Mesenchymal stem cell (in vitro differentiated cells and primary cell): ENCODE data around the gene NFATC2.
"Not testable (repeated sequence)": the region's sequence is repeated elsewhere in the genome, so short reads cannot be mapped to it uniquely, and the experiment has no call there.

Experiments used
- DNase-seq: peaks from one replicate; pipeline ENCODE4 v3.0.0-alpha.2; 2013
- H2AFZ ChIP-seq: one replicate; pipeline ENCODE4 v1.6.1; 2013; ENCODE audit warnings: low read depth, mild to moderate bottlenecking, control low read depth, inconsistent platforms, low read length, moderate library complexity
- H2AK5ac ChIP-seq: 2 replicates; pipeline ENCODE4 v1.6.1; 2013; ENCODE audit warnings: low read length, moderate library complexity, mild to moderate bottlenecking, inconsistent platforms; ENCODE audit not compliant: severe bottlenecking
- H2BK120ac ChIP-seq: one replicate; pipeline ENCODE4 v1.6.1; 2013; ENCODE audit warnings: low read depth, mild to moderate bottlenecking, inconsistent platforms, low read length, moderate library complexity
- H2BK12ac ChIP-seq, 2 experiments: one replicate each; pipeline ENCODE4 v1.6.1; 2013; ENCODE audit warnings: inconsistent platforms in 2 of 2, low read length in 2 of 2, mild to moderate bottlenecking in 2 of 2, moderate library complexity in 2 of 2, control low read depth in 1 of 2
- H2BK15ac ChIP-seq: one replicate; pipeline ENCODE4 v1.6.1; 2013; ENCODE audit warnings: mild to moderate bottlenecking, low read depth, inconsistent platforms; ENCODE audit not compliant: poor library complexity, severe bottlenecking
- H2BK5ac ChIP-seq: 2 replicates; pipeline ENCODE4 v1.6.1; 2013; ENCODE audit warnings: low read depth, mild to moderate bottlenecking, low read length, control low read depth, inconsistent platforms; ENCODE audit not compliant: poor library complexity, severe bottlenecking
- H3K14ac ChIP-seq, 2 experiments: one replicate each; pipeline ENCODE4 v1.6.1; 2013; ENCODE audit warnings: inconsistent platforms in 2 of 2, low read length in 2 of 2, control low read depth in 1 of 2, mild to moderate bottlenecking in 1 of 2, moderate library complexity in 1 of 2
- H3K18ac ChIP-seq, 2 experiments: one replicate each; pipeline ENCODE4 v1.6.1; 2013; ENCODE audit warnings: inconsistent platforms in 2 of 2, low read length in 2 of 2, control low read depth in 1 of 2, low read depth in 1 of 2, mild to moderate bottlenecking in 1 of 2
- H3K23ac ChIP-seq, 2 experiments: one replicate each; pipeline ENCODE4 v1.6.1; 2013; ENCODE audit warnings: inconsistent platforms in 2 of 2, low read length in 2 of 2, mild to moderate bottlenecking in 2 of 2, moderate library complexity in 2 of 2, control low read depth in 1 of 2
- H3K27ac ChIP-seq: 2 replicates; pipeline ENCODE4 v1.5.1; 2013; ENCODE audit warnings: mild to moderate bottlenecking, moderate library complexity, low read length, control low read depth, inconsistent platforms; ENCODE audit not compliant: poor library complexity, severe bottlenecking
- H3K27me3 ChIP-seq, 2 experiments: 2 replicates each; pipeline versions ENCODE4 v1.6.1 to v1.7.0; 2013; ENCODE audit warnings: low read length in 2 of 2, mild to moderate bottlenecking in 2 of 2, moderate library complexity in 2 of 2, control low read depth in 1 of 2, inconsistent platforms in 1 of 2; ENCODE audit not compliant: control insufficient read depth in 1 of 2, insufficient read depth in 1 of 2
- H3K36me3 ChIP-seq, 2 experiments: 2 replicates each; pipeline versions ENCODE4 v1.6.1 to v1.7.0; 2013; ENCODE audit warnings: low read length in 2 of 2, control low read depth in 1 of 2, inconsistent platforms in 1 of 2, low read depth in 1 of 2, mild to moderate bottlenecking in 1 of 2; ENCODE audit not compliant: insufficient read depth in 2 of 2, control insufficient read depth in 1 of 2
- H3K4ac ChIP-seq, 2 experiments: one replicate each; pipeline ENCODE4 v1.6.1; 2013; ENCODE audit warnings: inconsistent platforms in 2 of 2, low read length in 2 of 2, mild to moderate bottlenecking in 2 of 2, moderate library complexity in 2 of 2, control low read depth in 1 of 2, low read depth in 1 of 2
- H3K4me1 ChIP-seq: 2 replicates; pipeline ENCODE4 v1.6.1; 2013; ENCODE audit warnings: low read depth, low read length, control low read depth; ENCODE audit not compliant: control insufficient read depth, insufficient read depth
- H3K4me2 ChIP-seq: 2 replicates; pipeline ENCODE4 v1.6.1; 2013; ENCODE audit warnings: low read length, mild to moderate bottlenecking, inconsistent platforms; ENCODE audit not compliant: poor library complexity, severe bottlenecking
- H3K4me3 ChIP-seq, 2 experiments: 2 replicates each; pipeline versions ENCODE4 v1.5.1 to v1.7.0; 2013; ENCODE audit warnings: low read length in 2 of 2, mild to moderate bottlenecking in 2 of 2, control low read depth in 1 of 2, low read depth in 1 of 2; ENCODE audit not compliant: insufficient read depth in 1 of 2
- H3K79me1 ChIP-seq: replicated peaks from 2 replicates; pipeline ENCODE4 v1.6.1; 2013; ENCODE audit warnings: mild to moderate bottlenecking, control low read depth, low read length, inconsistent platforms; ENCODE audit not compliant: poor library complexity, severe bottlenecking
- H3K9ac ChIP-seq: 2 replicates; pipeline ENCODE4 v1.7.0; 2013; ENCODE audit warnings: mild to moderate bottlenecking, low read length, moderate library complexity
- H3K9me3 ChIP-seq: 2 replicates; pipeline ENCODE4 v1.7.0; 2013; ENCODE audit warnings: mild to moderate bottlenecking, low read length; ENCODE audit not compliant: control insufficient read depth
- H4K8ac ChIP-seq: one replicate; pipeline ENCODE4 v1.6.1; 2013; ENCODE audit warnings: inconsistent platforms, mild to moderate bottlenecking, low read length, moderate library complexity
- H4K91ac ChIP-seq: one replicate; pipeline ENCODE4 v1.6.1; 2013; ENCODE audit warnings: mild to moderate bottlenecking, low read length, inconsistent platforms
- WGBS: methylation state at CpG from one replicate; pipeline ENCODE4 v1.1.7; 2013; ENCODE audit warnings: mixed read lengths; 5-methylcytosine and 5-hydroxymethylcytosine counted together

NFATC2 gene

GRCh38 chr20:51540074-51540473, 2.4 kb downstream of the NFATC2 start:
- not testable (repeated sequence) for H3K18ac ChIP-seq, H2BK120ac ChIP-seq, H3K23ac ChIP-seq, H3K9ac ChIP-seq, H2BK15ac ChIP-seq, H3K4me2 ChIP-seq, DNase-seq, H3K14ac ChIP-seq, H2AFZ ChIP-seq, H3K4ac ChIP-seq, H2BK5ac ChIP-seq, H3K4me3 ChIP-seq, H3K4me1 ChIP-seq, H3K27ac ChIP-seq, H2AK5ac ChIP-seq, H3K36me3 ChIP-seq, H4K91ac ChIP-seq, H3K79me1 ChIP-seq, H2BK12ac ChIP-seq, H4K8ac ChIP-seq
- peaks cover 29 to 31% of the 10 kb centered on the region in 2 experiments for H3K27me3 ChIP-seq
- H3K9me3 ChIP-seq = peaks cover 13% of the 10 kb centered on the region
- 100% methylated on average over 3 of the region's 7 CpGs for WGBS

- H3K4me3 ChIP-seq = no peak overlapping the region
- DNase-seq = no peak
- no peak overlapping the region for H2BK5ac ChIP-seq
- H3K18ac ChIP-seq = peak overlapping the region in 1 of 2 experiments; percentile 50
- H3K9ac ChIP-seq = no peak overlapping the region
- H2BK12ac ChIP-seq = no peak overlapping the region
- peaks cover 14% of the 10 kb centered on the region for H3K4me1 ChIP-seq
- H3K27me3 ChIP-seq = peaks cover under 1 to 4% of the 10 kb centered on the region in 2 experiments
- peak overlapping the region; percentile 26 for H2BK15ac ChIP-seq
- H3K9me3 ChIP-seq = peaks cover 13% of the 10 kb centered on the region
- H3K14ac ChIP-seq = no peak overlapping the region
- no peak overlapping the region for H2AK5ac ChIP-seq
- WGBS = 87% methylated on average over 6 of the region's 6 CpGs
- no peak overlapping the region for H2AFZ ChIP-seq
- H2BK120ac ChIP-seq = no peak overlapping the region
- no peak overlapping the region for H3K27ac ChIP-seq
- no peak overlapping the region for H3K4ac ChIP-seq
- no peak overlapping the region for H4K91ac ChIP-seq
- H3K4me2 ChIP-seq = no peak overlapping the region
- H3K23ac ChIP-seq = no peak overlapping the region
- H3K79me1 ChIP-seq = no peaks in the 10 kb centered on the region
- H3K36me3 ChIP-seq = peaks cover 0 to 4% of the 10 kb centered on the region in 2 experiments
- no peak overlapping the region for H4K8ac ChIP-seq
Observed at GRCh38 chr20:51536116-51537069, 6.1 kb downstream of the NFATC2 start.

- no peak overlapping the region for H2BK5ac ChIP-seq
- no peak for DNase-seq
- no peak overlapping the region for H2AFZ ChIP-seq
- H3K4me2 ChIP-seq = no peak overlapping the region
- no peak overlapping the region for H3K4ac ChIP-seq
- no peak overlapping the region for H3K23ac ChIP-seq
- H2BK15ac ChIP-seq = no peak overlapping the region
- H4K91ac ChIP-seq = no peak overlapping the region
- H3K18ac ChIP-seq = no peak overlapping the region
- H2BK120ac ChIP-seq = no peak overlapping the region
- no peak overlapping the region for H3K4me3 ChIP-seq
- H3K27ac ChIP-seq = no peak overlapping the region
- no peak overlapping the region for H2BK12ac ChIP-seq
- no peaks in the 10 kb centered on the region for H3K79me1 ChIP-seq
- no peak overlapping the region for H3K9ac ChIP-seq
- H3K4me1 ChIP-seq = peaks cover 18% of the 10 kb centered on the region
- H3K14ac ChIP-seq = no peak overlapping the region
- H3K9me3 ChIP-seq = peaks cover 13% of the 10 kb centered on the region
- H3K36me3 ChIP-seq = peaks cover 0 to 4% of the 10 kb centered on the region in 2 experiments
- H4K8ac ChIP-seq = no peak overlapping the region
- 88% methylated on average over 2 of the region's 2 CpGs for WGBS
- H3K27me3 ChIP-seq = peaks cover 0 to 4% of the 10 kb centered on the region in 2 experiments
- H2AK5ac ChIP-seq = no peak overlapping the region
Observed at GRCh38 chr20:51535674-51536073, 6.8 kb downstream of the NFATC2 start.

GRCh38 chr20:51535075-51535386, 7.5 kb downstream of the NFATC2 start:
- Histone ChIP-seq H3K4ac (peak overlapping the region in 1 of 2 experiments; percentile 30), H3K79me1 (no peaks in the 10 kb centered on the region), H3K9ac (no peak overlapping the region), H2AFZ (no peak overlapping the region), H3K36me3 (peaks cover 0 to 4% of the 10 kb centered on the region in 2 experiments), H3K27ac (no peak overlapping the region), H3K4me3 (no peak overlapping the region), H2BK120ac (no peak overlapping the region), H3K23ac (no peak overlapping the region), H2AK5ac (peak overlapping the region; percentile 31), H2BK5ac (no peak overlapping the region), H2BK12ac (peak overlapping the region; percentile 21 to 57), H3K4me2 (no peak overlapping the region), H3K27me3 (peaks cover 0 to 4% of the 10 kb centered on the region in 2 experiments), H4K8ac (no peak overlapping the region), H3K4me1 (peaks cover 20% of the 10 kb centered on the region), H2BK15ac (no peak overlapping the region), H3K14ac (no peak overlapping the region), H3K9me3 (peaks cover 13% of the 10 kb centered on the region), H4K91ac (no peak overlapping the region), H3K18ac (peak overlapping the region in 1 of 2 experiments; percentile 38)
- 93% methylated on average over 4 of the region's 4 CpGs for whole genome bisulfite sequencing
- DNase-seq = no peak
